HL-60 (cell line): Measurements from ENCODE around the gene GBX1.

Experiments used
- DNase-seq, 2 experiments: peaks; one replicate each; pipeline ENCODE4 v3.0.0-alpha.2; 2010 to 2020; ENCODE audit warnings: low read depth in 1 of 2, low spot score in 1 of 2
- H3K27ac ChIP-seq: fragments of 250-450 bp; sonication (Bioruptor Pico); replicated peaks from 2 replicates; pipeline ENCODE4 v1.5.1; 2020; ENCODE audit warnings: mild to moderate bottlenecking, moderate library complexity
- H3K27me3 ChIP-seq: fragments of 250-450 bp; sonication (Bioruptor Pico); 2 replicates; pipeline ENCODE4 v1.5.1; 2021; ENCODE audit warnings: mild to moderate bottlenecking, moderate library complexity; ENCODE audit not compliant: insufficient read depth, poor library complexity, severe bottlenecking
- H3K4me3 ChIP-seq: replicated peaks from 2 replicates; pipeline ENCODE4 v1.5.1; 2011; ENCODE audit warnings: mild to moderate bottlenecking, control low read depth, low read length; ENCODE audit not compliant: insufficient read depth
- GABPA ChIP-seq: IDR thresholded peaks from 2 replicates; pipeline ENCODE4 v1.6.1; 2012; ENCODE audit warnings: low read depth
- POLR2AphosphoS5 ChIP-seq: IDR thresholded peaks from 2 replicates; pipeline ENCODE4 v1.6.1; 2012; ENCODE audit warnings: low read depth
- SPI1 ChIP-seq: IDR thresholded peaks from 2 replicates; pipeline ENCODE4 v1.6.1; 2012; ENCODE audit warnings: low read depth, mild to moderate bottlenecking, borderline replicate concordance
- TF ChIP-seq, protein P1 (sequence below): IDR thresholded peaks from 2 replicates; pipeline ENCODE4 v1.6.1; 2012; ENCODE audit warnings: low read depth; ENCODE audit not compliant: insufficient replicate concordance
- TF ChIP-seq, protein P2 (sequence below): IDR thresholded peaks from one replicate; pipeline ENCODE4 v1.5.1; 2011; ENCODE audit warnings: low read length, control low read depth, inconsistent platforms; ENCODE audit not compliant: insufficient read depth

Gene GBX1

GRCh38 chr7:151181011-151181431 is 13.5 kb upstream of the GBX1 start:
- Histone ChIP-seq H3K4me3 (no peak overlapping the region), H3K27me3 (no peaks in the 10 kb centered on the region), H3K27ac (no peak overlapping the region)
- no peak for DNase-seq
- TF ChIP-seq, protein P1, sequence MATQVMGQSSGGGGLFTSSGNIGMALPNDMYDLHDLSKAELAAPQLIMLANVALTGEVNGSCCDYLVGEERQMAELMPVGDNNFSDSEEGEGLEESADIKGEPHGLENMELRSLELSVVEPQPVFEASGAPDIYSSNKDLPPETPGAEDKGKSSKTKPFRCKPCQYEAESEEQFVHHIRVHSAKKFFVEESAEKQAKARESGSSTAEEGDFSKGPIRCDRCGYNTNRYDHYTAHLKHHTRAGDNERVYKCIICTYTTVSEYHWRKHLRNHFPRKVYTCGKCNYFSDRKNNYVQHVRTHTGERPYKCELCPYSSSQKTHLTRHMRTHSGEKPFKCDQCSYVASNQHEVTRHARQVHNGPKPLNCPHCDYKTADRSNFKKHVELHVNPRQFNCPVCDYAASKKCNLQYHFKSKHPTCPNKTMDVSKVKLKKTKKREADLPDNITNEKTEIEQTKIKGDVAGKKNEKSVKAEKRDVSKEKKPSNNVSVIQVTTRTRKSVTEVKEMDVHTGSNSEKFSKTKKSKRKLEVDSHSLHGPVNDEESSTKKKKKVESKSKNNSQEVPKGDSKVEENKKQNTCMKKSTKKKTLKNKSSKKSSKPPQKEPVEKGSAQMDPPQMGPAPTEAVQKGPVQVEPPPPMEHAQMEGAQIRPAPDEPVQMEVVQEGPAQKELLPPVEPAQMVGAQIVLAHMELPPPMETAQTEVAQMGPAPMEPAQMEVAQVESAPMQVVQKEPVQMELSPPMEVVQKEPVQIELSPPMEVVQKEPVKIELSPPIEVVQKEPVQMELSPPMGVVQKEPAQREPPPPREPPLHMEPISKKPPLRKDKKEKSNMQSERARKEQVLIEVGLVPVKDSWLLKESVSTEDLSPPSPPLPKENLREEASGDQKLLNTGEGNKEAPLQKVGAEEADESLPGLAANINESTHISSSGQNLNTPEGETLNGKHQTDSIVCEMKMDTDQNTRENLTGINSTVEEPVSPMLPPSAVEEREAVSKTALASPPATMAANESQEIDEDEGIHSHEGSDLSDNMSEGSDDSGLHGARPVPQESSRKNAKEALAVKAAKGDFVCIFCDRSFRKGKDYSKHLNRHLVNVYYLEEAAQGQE: no peak
- TF ChIP-seq POLR2AphosphoS5 (no peak), GABPA (no peak), SPI1 (no peak)
- TF ChIP-seq, protein P2, sequence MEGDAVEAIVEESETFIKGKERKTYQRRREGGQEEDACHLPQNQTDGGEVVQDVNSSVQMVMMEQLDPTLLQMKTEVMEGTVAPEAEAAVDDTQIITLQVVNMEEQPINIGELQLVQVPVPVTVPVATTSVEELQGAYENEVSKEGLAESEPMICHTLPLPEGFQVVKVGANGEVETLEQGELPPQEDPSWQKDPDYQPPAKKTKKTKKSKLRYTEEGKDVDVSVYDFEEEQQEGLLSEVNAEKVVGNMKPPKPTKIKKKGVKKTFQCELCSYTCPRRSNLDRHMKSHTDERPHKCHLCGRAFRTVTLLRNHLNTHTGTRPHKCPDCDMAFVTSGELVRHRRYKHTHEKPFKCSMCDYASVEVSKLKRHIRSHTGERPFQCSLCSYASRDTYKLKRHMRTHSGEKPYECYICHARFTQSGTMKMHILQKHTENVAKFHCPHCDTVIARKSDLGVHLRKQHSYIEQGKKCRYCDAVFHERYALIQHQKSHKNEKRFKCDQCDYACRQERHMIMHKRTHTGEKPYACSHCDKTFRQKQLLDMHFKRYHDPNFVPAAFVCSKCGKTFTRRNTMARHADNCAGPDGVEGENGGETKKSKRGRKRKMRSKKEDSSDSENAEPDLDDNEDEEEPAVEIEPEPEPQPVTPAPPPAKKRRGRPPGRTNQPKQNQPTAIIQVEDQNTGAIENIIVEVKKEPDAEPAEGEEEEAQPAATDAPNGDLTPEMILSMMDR: no peak

GRCh38 chr7:151179946-151180345 is 12.5 kb upstream of the GBX1 start:
- no peak for DNase-seq
- TF ChIP-seq GABPA (no peak), SPI1 (no peak)
- TF ChIP-seq, protein P2: no peak
- TF ChIP-seq, protein P1: no peak
- Histone ChIP-seq H3K4me3 (no peak overlapping the region), H3K27me3 (no peaks in the 10 kb centered on the region), H3K27ac (no peak overlapping the region)

GRCh38 chr7:151179287-151179860 is 11.9 kb upstream of the GBX1 start:
- TF ChIP-seq POLR2AphosphoS5 (no peak), GABPA (no peak), SPI1 (no peak)
- TF ChIP-seq, protein P2: no peak
- TF ChIP-seq, protein P1: no peak
- Histone ChIP-seq H3K27me3 (no peaks in the 10 kb centered on the region), H3K27ac (no peak overlapping the region), H3K4me3 (no peak overlapping the region)
- DNase-seq: no peak
